ENCODE results near the gene CYP1B1. TPM values are rescaled to one million over a fixed set of nuclear protein-coding genes. Genes with fewer than 3 reads are reported as not detected.

CYP1B1 gene
- total and polyA plus RNA-seq, 4 donors = 9.8 to 47.7 (median 31.3) TPM

- no peaks in the 10 kb centered on the region for H3K36me3 ChIP-seq (ENCODE audit: control insufficient read depth in 4 of 4, insufficient read depth in 4 of 4, low read length in 4 of 4)
- TF ChIP-seq CTCF (IDR thresholded peaks at IDR 0.05; ENCODE audit: control extremely low read depth, extremely low read depth) = no peak
- whole genome bisulfite sequencing, 2 donors = 13 to 19% methylated on average over 11 of the region's 11 CpGs
- no peak overlapping the region for H3K4me3 ChIP-seq
- H3K27me3 ChIP-seq (ENCODE audit: control insufficient read depth in 3 of 3, insufficient read depth in 3 of 3, low read length in 2 of 3) = peaks cover 0 to 4% (median 0%) of the 10 kb centered on the region in 3 donors
- DNase-seq = peak in 1 of 3 donors; percentile 34
- H3K9me3 ChIP-seq (ENCODE audit: control insufficient read depth in 4 of 4, insufficient read depth in 3 of 4, low read length in 3 of 4) = no peaks in the 10 kb centered on the region
- H3K4me1 ChIP-seq (ENCODE audit: control insufficient read depth in 5 of 5, insufficient read depth in 5 of 5, low read length in 5 of 5) = peaks cover 3 to 35% (median 10%) of the 10 kb centered on the region in 5 donors
- no peak overlapping the region for H3K9ac ChIP-seq (ENCODE audit: insufficient read depth in 1 of 2, low read length in 2 of 2)
- H3K27ac ChIP-seq (ENCODE audit: low read depth in 1 of 2, low read length in 1 of 2) = peak overlapping the region; percentile 45 to 82
- no peak for ATAC-seq (ENCODE audit: insufficient read depth, low FRiP score)
Observed at GRCh38 chr2:38098421-38099098, 22.6 kb upstream of the CYP1B1 start.

GRCh38 chr2:38097988-38098385, 22.0 kb upstream of the CYP1B1 start:
- H3K4me1 ChIP-seq (ENCODE audit: control insufficient read depth in 5 of 5, insufficient read depth in 5 of 5, low read length in 5 of 5) = peaks cover 3 to 35% (median 10%) of the 10 kb centered on the region in 5 donors
- H3K9me3 ChIP-seq (ENCODE audit: control insufficient read depth in 4 of 4, insufficient read depth in 3 of 4, low read length in 3 of 4) = no peaks in the 10 kb centered on the region
- H3K4me3 ChIP-seq = no peak overlapping the region
- peaks cover 0 to 4% (median 0%) of the 10 kb centered on the region in 3 donors for H3K27me3 ChIP-seq (ENCODE audit: control insufficient read depth in 3 of 3, insufficient read depth in 3 of 3, low read length in 2 of 3)
- ATAC-seq (ENCODE audit: insufficient read depth, low FRiP score) (no peak), DNase-seq (no peak)
- H3K9ac ChIP-seq (ENCODE audit: insufficient read depth in 1 of 2, low read length in 2 of 2) = no peak overlapping the region
- WGBS, 2 donors = 60 to 71% methylated on average over 4 of the region's 4 CpGs
- H3K36me3 ChIP-seq (ENCODE audit: control insufficient read depth in 4 of 4, insufficient read depth in 4 of 4, low read length in 4 of 4) = no peaks in the 10 kb centered on the region
- no peak for TF ChIP-seq CTCF (IDR thresholded peaks at IDR 0.05; ENCODE audit: control extremely low read depth, extremely low read depth)
- H3K27ac ChIP-seq (ENCODE audit: low read depth in 1 of 2, low read length in 1 of 2) = peak overlapping the region in 1 of 2 donors; percentile 73

GRCh38 chr2:38097258-38097987, 21.5 kb upstream of the CYP1B1 start:
- Histone ChIP-seq H3K27ac (ENCODE audit: low read depth in 1 of 2, low read length in 1 of 2) (peak overlapping the region in 1 of 2 donors; percentile 48), H3K4me1 (ENCODE audit: control insufficient read depth in 5 of 5, insufficient read depth in 5 of 5, low read length in 5 of 5) (peaks cover 3 to 36% (median 13%) of the 10 kb centered on the region in 5 donors), H3K4me3 (no peak overlapping the region), H3K9ac (ENCODE audit: insufficient read depth in 1 of 2, low read length in 2 of 2) (no peak overlapping the region), H3K27me3 (ENCODE audit: control insufficient read depth in 3 of 3, insufficient read depth in 3 of 3, low read length in 2 of 3) (peaks cover 0 to 4% (median 0%) of the 10 kb centered on the region in 3 donors), H3K9me3 (ENCODE audit: control insufficient read depth in 4 of 4, insufficient read depth in 3 of 4, low read length in 3 of 4) (no peaks in the 10 kb centered on the region), H3K36me3 (ENCODE audit: control insufficient read depth in 4 of 4, insufficient read depth in 4 of 4, low read length in 4 of 4) (no peaks in the 10 kb centered on the region)
- ATAC-seq (ENCODE audit: insufficient read depth, low FRiP score) (no peak), DNase-seq (no peak)
- WGBS, 2 donors = 76 to 83% methylated on average over 2 of the region's 2 CpGs
- TF ChIP-seq CTCF (IDR thresholded peaks at IDR 0.05; ENCODE audit: control extremely low read depth, extremely low read depth) = no peak
